ENCODE data around the gene HMCN1. TPM values are rescaled to one million over a fixed set of nuclear protein-coding genes. Genes with fewer than 3 reads are reported as not detected.

The HMCN1 gene
- total and polyA plus RNA-seq, 2 experiments from 2014 or later: 1.6 to 8.7 TPM

DNA sequence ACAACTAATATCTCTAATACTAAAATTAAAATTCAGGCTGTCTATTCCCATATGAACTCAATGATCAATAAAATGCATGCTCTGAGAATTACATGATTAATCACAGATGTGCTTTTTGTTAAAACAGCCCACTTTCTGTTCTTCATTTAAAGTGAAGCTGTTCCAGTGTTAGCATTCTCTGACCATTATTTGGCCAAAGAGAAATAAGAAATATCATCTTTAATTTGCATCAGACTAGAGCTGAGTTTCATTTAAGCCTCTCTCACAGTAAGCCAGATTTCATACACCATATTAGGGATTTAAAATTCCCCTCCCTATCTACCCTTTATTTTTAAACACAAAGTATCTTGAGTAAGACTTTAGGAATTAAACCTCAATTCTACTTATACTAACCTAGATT lies 379.3 kb downstream of the HMCN1 start:
- Histone ChIP-seq H3F3A (replicated peaks; ENCODE audit: low read depth) (no peaks in the 10 kb centered on the region), H3K36me3 (ENCODE audit: insufficient read depth) (no peaks in the 10 kb centered on the region), H3K27me3 (ENCODE audit: insufficient read depth) (no peaks in the 10 kb centered on the region), H3K4me1 (ENCODE audit: insufficient read depth) (no peaks in the 10 kb centered on the region), H3K4me2 (no peak overlapping the region), H3K9me2 (ENCODE audit: insufficient read depth) (0 out of 2 replicates have a peak, but pooled peaks cover 4% of the 10 kb centered on the region), H3K79me2 (replicated peaks; ENCODE audit: insufficient read depth) (no peaks in the 10 kb centered on the region), H3K27ac (ENCODE audit: low read depth) (no peak overlapping the region), H3K4me3 (no peak overlapping the region), H4K20me1 (replicated peaks; ENCODE audit: insufficient read depth) (no peaks in the 10 kb centered on the region), H2AFZ (no peak overlapping the region)
- Mint-ChIP-seq H3K9me3 (no peaks in the 10 kb centered on the region; the same call in 2 of the 3 replicates), H3K36me3 (ENCODE audit: low read depth) (no peaks in the 10 kb centered on the region; the same call in 2 of the 3 replicates), H3K4me3 (no peak overlapping the region), H3K27me3 (ENCODE audit: insufficient read depth, low read depth, poor library complexity) (no peaks in the 10 kb centered on the region), H3K4me1 (no peaks in the 10 kb centered on the region; the same call in 2 of the 3 replicates), H3K27ac (no peak overlapping the region)
- DNase-seq (ENCODE audit: low spot score) (no peak), ATAC-seq (no peak)
- no peak for TF ChIP-seq STAT1 (IDR thresholded peaks at IDR 0.05; ENCODE audit: unreplicated experiment)
- no peak for TF ChIP-seq POLR2AphosphoS5 (IDR thresholded peaks at IDR 0.05; ENCODE audit: low read depth)
- TF ChIP-seq, protein P1, sequence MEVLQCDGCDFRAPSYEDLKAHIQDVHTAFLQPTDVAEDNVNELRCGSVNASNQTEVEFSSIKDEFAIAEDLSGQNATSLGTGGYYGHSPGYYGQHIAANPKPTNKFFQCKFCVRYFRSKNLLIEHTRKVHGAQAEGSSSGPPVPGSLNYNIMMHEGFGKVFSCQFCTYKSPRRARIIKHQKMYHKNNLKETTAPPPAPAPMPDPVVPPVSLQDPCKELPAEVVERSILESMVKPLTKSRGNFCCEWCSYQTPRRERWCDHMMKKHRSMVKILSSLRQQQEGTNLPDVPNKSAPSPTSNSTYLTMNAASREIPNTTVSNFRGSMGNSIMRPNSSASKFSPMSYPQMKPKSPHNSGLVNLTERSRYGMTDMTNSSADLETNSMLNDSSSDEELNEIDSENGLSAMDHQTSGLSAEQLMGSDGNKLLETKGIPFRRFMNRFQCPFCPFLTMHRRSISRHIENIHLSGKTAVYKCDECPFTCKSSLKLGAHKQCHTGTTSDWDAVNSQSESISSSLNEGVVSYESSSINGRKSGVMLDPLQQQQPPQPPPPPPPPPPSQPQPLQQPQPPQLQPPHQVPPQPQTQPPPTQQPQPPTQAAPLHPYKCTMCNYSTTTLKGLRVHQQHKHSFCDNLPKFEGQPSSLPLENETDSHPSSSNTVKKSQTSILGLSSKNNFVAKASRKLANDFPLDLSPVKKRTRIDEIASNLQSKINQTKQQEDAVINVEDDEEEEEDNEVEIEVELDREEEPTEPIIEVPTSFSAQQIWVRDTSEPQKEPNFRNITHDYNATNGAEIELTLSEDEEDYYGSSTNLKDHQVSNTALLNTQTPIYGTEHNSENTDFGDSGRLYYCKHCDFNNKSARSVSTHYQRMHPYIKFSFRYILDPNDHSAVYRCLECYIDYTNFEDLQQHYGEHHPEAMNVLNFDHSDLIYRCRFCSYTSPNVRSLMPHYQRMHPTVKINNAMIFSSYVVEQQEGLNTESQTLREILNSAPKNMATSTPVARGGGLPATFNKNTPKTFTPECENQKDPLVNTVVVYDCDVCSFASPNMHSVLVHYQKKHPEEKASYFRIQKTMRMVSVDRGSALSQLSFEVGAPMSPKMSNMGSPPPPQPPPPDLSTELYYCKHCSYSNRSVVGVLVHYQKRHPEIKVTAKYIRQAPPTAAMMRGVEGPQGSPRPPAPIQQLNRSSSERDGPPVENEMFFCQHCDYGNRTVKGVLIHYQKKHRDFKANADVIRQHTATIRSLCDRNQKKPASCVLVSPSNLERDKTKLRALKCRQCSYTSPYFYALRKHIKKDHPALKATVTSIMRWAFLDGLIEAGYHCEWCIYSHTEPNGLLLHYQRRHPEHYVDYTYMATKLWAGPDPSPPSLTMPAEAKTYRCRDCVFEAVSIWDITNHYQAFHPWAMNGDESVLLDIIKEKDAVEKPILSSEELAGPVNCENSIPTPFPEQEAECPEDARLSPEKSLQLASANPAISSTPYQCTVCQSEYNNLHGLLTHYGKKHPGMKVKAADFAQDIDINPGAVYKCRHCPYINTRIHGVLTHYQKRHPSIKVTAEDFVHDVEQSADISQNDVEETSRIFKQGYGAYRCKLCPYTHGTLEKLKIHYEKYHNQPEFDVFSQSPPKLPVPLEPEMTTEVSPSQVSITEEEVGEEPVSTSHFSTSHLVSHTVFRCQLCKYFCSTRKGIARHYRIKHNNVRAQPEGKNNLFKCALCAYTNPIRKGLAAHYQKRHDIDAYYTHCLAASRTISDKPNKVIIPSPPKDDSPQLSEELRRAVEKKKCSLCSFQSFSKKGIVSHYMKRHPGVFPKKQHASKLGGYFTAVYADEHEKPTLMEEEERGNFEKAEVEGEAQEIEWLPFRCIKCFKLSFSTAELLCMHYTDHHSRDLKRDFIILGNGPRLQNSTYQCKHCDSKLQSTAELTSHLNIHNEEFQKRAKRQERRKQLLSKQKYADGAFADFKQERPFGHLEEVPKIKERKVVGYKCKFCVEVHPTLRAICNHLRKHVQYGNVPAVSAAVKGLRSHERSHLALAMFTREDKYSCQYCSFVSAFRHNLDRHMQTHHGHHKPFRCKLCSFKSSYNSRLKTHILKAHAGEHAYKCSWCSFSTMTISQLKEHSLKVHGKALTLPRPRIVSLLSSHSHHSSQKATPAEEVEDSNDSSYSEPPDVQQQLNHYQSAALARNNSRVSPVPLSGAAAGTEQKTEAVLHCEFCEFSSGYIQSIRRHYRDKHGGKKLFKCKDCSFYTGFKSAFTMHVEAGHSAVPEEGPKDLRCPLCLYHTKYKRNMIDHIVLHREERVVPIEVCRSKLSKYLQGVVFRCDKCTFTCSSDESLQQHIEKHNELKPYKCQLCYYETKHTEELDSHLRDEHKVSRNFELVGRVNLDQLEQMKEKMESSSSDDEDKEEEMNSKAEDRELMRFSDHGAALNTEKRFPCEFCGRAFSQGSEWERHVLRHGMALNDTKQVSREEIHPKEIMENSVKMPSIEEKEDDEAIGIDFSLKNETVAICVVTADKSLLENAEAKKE (CRISPR knock-in tag; IDR thresholded peaks at IDR 0.05): no peak

DNA sequence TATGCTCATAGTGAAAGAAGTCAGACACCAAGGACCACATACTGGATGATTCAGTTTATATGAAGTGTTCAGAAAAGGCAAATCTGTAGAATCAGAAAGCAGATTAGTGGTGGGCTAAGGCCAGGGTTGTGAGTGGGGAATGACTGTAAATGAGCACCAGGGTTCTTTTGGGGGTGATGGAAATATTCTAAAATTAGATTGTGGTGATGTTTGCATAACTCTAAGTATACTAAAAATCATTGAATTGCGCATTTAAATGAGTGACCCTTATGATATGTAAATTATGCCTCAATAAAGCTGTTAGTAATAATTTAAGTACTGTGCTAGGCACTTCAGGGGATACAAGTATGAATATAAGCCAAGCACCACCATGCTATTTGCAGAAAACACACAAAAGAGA lies 384.5 kb downstream of the HMCN1 start:
- Histone ChIP-seq H3K27me3 (ENCODE audit: insufficient read depth) (no peaks in the 10 kb centered on the region), H3K4me3 (no peak overlapping the region), H3K9me2 (ENCODE audit: insufficient read depth) (no peaks in the 10 kb centered on the region), H3K27ac (ENCODE audit: low read depth) (no peak overlapping the region), H3F3A (replicated peaks; ENCODE audit: low read depth) (no peaks in the 10 kb centered on the region), H2AFZ (no peak overlapping the region), H3K4me1 (ENCODE audit: insufficient read depth) (no peaks in the 10 kb centered on the region), H4K20me1 (replicated peaks; ENCODE audit: insufficient read depth) (no peaks in the 10 kb centered on the region), H3K79me2 (replicated peaks; ENCODE audit: insufficient read depth) (no peaks in the 10 kb centered on the region), H3K4me2 (no peak overlapping the region), H3K36me3 (ENCODE audit: insufficient read depth) (no peaks in the 10 kb centered on the region)
- Mint-ChIP-seq H3K27me3 (ENCODE audit: insufficient read depth, low read depth, poor library complexity) (peaks cover 2% of the 10 kb centered on the region), H3K4me1 (peaks cover 4% of the 10 kb centered on the region; the same call in 2 of the 3 replicates), H3K36me3 (ENCODE audit: low read depth) (no peaks in the 10 kb centered on the region), H3K4me3 (no peak overlapping the region), H3K9me3 (no peaks in the 10 kb centered on the region), H3K27ac (no peak overlapping the region)
- ATAC-seq (no peak), DNase-seq (ENCODE audit: low spot score) (no peak)
- TF ChIP-seq JUNB (IDR thresholded peaks at IDR 0.05; ENCODE audit: unreplicated experiment) (no peak), EZH2phosphoT487 (IDR thresholded peaks at IDR 0.05; ENCODE audit: unreplicated experiment) (no peak), NANOG (IDR thresholded peaks at IDR 0.05; ENCODE audit: borderline replicate concordance) (no peak)
- TF ChIP-seq, protein P1 (CRISPR knock-in tag; IDR thresholded peaks at IDR 0.05): no peak
